GM18861 (cell line): ENCODE data around the gene EPHA4.

Source experiments
- ATAC-seq: cut with Tn5 transposase; IDR thresholded peaks from one replicate; pipeline ENCODE4 v1.9.1; 2021; ENCODE audit not compliant: unreplicated experiment

EPHA4 gene

DNA sequence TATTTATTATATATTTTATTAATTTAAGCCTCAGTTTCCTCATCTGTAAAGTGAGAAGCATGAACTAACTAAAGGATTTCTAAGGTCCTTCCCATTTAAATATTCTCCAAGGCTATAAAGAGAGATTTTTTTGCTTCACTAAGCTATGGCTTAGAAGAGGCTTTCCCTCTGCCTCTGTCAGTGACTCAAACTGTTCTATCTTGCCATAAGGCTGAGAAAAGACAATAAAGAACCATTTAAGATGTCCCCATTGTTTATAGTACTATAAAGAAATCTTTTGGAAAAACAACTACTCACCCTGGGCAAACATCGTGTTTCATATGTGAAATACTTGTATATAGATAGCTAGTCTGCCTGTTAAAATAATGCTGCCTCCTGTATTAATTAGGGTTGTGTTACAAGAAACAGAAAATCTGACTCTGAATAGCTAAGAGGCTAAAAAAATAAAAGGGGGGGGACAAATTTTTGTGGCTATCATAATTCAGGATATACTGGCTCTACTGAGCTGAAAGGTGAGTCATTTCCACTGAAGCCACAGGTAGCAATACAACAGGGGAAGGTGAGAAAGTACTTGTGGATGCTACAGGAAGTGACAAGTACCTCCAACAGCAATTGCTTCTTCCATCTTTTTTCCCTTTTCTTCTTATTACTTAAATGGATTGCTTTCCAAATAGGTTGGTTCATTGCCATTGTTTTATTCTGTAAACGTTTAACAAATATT is 25.4 kb downstream of the EPHA4 start:
- no peak for ATAC-seq

- no peak for ATAC-seq
Observed at GRCh38 chr2:221541131-221541735, 30.9 kb downstream of the EPHA4 start.

- no peak for ATAC-seq
Observed at GRCh38 chr2:221539246-221539645, 32.9 kb downstream of the EPHA4 start.

- ATAC-seq = no peak
Observed at GRCh38 chr2:221535824-221536223, 36.3 kb downstream of the EPHA4 start.

DNA sequence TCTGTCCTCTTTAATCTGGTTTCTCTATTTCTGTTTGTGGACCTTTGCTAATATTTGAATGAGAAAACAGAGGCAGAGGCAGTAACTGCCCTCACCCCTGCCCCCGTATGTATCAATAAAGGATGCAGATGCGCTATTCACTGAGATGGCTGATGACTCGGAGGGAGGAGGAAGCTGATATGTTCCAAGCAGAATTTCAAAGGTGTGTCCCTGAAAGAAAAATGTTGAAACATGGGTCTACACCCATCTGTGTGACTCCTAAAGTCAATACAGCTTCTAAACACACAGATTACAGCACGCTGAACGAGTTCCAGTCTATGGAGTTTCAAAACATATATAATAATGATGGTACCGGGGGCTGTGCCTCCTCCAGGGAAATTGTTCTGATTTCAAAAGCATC is 38.8 kb downstream of the EPHA4 start:
- no peak for ATAC-seq

- no peak for ATAC-seq
Observed at GRCh38 chr2:221532641-221533040, 39.5 kb downstream of the EPHA4 start.

DNA sequence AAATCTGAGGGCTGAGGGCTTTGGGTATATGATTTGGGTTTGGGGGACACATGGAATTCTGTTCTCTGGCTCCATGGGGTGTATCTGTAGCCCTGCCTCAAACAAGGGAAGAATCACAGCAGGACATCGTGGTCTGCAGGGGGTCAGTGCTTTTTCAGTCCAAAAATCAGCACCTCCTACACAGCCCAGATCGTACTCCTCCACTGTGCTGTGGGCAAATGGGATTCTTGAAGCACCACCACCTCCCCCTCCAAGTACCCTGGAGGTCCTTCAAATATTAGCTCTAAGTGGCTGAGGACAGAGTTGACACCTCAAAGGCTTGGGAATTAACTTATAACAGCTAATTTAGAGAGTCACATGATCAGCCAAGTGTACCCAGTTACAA is 41.5 kb downstream of the EPHA4 start:
- no peak for ATAC-seq

DNA sequence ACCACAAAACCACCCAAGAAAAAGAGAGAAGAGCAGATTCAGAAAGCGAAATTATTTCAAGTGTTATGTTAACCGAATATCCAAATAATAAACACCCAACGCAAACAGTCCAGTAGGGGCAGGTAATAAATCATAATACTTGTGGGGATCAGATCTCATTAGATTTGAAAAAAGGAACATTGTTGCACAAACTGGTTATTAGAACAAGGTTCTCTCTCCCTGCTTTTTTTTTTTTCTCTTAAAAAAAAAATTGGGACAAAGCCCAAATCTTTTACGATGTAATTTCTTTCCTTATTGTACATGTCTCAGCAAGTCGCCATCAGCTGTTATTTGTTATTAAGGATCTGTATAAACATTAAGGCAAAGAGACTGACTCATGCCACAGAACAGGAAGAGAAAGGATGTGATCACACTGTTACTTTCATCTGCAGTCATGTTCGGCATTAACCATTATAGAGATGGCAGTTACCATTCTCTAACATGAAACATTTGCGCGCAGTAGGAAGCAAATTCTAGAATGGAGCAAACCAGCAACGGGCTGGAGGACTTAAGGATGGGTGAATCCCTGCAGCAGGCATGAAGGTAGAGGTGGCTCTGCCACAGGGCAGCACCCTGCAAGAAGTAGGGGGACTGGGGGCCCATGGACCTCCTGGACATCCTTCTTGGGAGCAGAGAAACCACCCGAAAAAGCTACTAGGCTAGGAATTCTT is 42.0 kb downstream of the EPHA4 start:
- no peak for ATAC-seq

DNA sequence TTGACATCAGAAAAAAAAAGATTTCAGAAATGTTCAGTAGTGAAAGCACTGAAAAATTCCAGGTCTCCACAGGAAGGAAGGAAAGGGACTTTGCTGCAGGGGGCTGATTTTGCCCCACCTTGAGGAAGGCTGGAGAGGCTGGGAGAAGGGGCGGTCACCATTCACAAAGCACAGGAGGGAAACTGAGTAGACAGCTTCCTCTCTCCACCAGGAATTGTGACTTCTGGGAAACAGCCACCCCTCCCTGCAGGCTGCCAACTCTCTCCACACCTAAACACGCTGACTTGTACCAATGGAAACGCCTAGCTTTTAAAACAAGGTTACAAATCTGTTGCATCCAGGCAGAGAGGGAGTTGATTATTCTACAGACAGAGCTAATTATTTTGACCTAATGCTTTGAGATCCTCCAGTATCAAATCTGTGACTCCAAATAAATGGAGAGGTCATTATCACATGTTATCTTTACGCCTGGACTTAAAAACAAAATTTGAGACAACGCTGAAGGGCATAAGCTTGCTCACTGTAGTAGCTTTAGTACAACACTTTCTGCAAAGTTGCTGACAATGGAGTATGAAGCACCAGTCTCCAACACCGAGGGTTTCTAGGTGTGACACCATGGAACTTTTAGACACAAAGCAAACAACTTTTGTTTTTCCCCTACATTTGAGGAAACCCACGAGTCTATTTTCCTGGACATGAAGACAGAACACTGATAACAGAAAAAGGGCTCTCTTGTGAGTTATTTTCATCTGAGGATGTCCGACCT is 42.7 kb downstream of the EPHA4 start:
- ATAC-seq = no peak

DNA sequence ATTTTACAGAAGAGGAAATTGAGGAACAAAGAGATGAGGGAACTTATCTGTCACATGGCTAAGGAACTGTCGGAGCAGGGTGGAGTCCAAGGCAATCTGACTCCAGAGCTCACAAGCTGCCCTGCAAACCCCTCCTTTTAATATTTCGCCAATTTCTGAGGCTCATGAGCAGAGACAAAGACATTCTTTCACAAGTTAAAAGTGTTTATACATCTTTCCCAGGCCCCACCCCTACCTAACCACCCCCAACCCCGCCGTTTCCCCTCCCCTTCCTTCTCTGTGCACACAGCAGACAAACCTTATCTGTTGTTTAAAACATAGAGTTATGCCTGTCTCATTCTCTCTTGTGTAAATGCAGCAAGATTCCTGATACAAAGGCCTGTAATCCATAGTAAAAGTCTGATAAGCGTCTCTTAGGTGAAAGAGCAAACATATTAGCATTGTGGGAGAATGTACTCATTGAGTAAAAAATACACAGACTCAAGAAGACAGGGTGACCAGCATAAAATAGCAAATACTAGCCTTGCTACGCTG is 44.3 kb downstream of the EPHA4 start:
- ATAC-seq = no peak

GRCh38 chr2:221524158-221524557 is 47.9 kb downstream of the EPHA4 start:
- ATAC-seq = no peak

GRCh38 chr2:221521233-221521845 is 50.8 kb downstream of the EPHA4 start:
- no peak for ATAC-seq

- no peak for ATAC-seq
Observed at GRCh38 chr2:221518935-221519625, 53.0 kb downstream of the EPHA4 start.

GRCh38 chr2:221518201-221518934 is 53.7 kb downstream of the EPHA4 start:
- peak; percentile 35 for ATAC-seq

- ATAC-seq = peak; percentile 95
Observed at GRCh38 chr2:221517696-221518151, 54.4 kb downstream of the EPHA4 start.

DNA sequence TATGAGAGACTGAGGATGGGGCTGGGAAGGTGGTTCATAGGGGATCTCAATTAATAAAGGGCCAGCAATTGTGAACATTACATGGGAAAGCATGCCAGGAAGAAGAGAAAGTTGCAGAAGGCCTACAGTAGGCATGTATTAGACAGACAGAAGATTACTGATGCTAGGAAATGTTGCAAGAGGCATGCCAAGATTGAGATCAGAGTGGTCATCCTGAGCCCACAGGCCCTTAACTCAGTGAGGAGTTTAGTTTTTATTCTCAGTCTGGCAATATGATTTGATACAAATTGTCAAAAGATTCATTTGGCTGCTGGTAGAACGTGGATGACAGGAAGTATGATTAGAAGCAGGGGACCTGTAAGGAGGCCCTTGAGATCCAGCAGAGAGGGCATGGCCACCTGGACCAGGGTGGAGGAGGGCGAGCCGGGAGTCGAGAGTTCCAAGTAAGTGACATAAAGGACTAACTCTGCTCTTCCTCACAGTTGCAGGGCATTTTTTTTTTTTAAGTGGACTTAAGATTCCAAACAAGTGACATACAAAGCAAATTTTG is 54.9 kb downstream of the EPHA4 start:
- no peak for ATAC-seq

DNA sequence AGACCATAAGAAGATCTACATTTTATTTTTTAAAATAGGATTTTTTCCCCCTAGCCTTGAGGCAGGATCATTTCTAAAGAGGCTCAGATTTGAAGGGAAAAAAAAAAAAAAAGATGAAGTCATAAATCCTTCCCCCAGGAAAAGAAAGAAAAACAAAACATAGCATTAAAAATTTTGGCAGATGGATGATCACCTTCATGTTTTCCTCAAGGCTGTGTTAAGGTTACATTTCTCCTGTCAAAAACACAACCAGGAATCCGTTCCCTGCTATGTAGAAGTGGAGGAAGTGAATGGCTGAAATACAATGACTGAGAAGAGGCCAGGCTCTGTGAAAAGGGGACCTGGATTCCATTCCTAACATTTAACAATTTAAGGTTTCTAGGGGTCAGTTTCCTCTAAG is 56.2 kb downstream of the EPHA4 start:
- ATAC-seq = no peak

- no peak for ATAC-seq
Observed at GRCh38 chr2:221514305-221515040, 57.6 kb downstream of the EPHA4 start.
